Epithelial cell of esophagus (primary cell): Measurements from ENCODE around the gene SLBP.

Source experiments
- DNase-seq: peaks from one replicate; pipeline ENCODE4 v3.0.0; 2010; ENCODE audit warnings: low read depth
- H3K4me3 ChIP-seq: 2 replicates; pipeline ENCODE4 v1.5.1; 2011; ENCODE audit warnings: mild to moderate bottlenecking, low read length, control low read depth
- TF ChIP-seq, protein P1 (sequence below): IDR thresholded peaks from 2 replicates; pipeline ENCODE4 v1.5.1; 2011; ENCODE audit warnings: low read depth, mild to moderate bottlenecking, low read length, control low read depth, inconsistent platforms; ENCODE audit not compliant: insufficient read depth; ENCODE audit errors: missing control alignments

SLBP gene

DNA sequence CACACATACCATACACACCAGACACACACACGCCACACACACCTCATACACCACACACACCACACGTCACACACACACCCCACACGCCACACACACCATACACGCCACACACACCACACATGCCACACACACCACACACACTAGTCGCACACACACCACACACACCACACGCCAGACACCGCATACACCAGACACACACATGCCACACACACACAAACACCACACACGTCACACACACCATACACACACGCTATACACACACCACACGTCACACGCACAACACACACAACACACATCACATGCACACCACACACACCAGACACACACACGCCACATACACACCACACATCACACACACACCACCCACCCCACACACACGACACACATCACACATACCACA, 60.0 kb downstream of the SLBP start:
- DNase-seq, result no peak
- TF ChIP-seq, protein P1, sequence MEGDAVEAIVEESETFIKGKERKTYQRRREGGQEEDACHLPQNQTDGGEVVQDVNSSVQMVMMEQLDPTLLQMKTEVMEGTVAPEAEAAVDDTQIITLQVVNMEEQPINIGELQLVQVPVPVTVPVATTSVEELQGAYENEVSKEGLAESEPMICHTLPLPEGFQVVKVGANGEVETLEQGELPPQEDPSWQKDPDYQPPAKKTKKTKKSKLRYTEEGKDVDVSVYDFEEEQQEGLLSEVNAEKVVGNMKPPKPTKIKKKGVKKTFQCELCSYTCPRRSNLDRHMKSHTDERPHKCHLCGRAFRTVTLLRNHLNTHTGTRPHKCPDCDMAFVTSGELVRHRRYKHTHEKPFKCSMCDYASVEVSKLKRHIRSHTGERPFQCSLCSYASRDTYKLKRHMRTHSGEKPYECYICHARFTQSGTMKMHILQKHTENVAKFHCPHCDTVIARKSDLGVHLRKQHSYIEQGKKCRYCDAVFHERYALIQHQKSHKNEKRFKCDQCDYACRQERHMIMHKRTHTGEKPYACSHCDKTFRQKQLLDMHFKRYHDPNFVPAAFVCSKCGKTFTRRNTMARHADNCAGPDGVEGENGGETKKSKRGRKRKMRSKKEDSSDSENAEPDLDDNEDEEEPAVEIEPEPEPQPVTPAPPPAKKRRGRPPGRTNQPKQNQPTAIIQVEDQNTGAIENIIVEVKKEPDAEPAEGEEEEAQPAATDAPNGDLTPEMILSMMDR, result no peak
- no peak overlapping the region for H3K4me3 ChIP-seq

DNA sequence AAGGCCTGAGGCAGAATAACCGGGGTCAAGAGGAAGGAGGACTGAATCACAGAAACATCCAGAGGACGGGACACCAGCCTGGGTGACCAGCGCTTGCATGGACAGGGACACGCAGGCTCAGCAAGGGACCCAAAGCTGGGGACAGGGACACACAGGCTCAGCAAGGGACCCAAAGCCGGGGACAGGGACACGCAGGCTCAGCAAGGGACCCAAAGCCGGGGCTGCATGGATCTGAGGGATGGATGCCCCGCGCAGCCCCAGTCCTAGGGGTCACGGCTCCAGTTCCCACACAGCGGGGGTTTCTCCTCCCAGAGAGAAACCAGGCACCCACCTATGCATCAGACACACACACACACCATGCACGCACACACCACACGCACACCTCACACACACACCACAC, 60.5 kb downstream of the SLBP start:
- DNase-seq, result no peak
- H3K4me3 ChIP-seq, result no peak overlapping the region
- TF ChIP-seq, protein P1, result no peak

DNA sequence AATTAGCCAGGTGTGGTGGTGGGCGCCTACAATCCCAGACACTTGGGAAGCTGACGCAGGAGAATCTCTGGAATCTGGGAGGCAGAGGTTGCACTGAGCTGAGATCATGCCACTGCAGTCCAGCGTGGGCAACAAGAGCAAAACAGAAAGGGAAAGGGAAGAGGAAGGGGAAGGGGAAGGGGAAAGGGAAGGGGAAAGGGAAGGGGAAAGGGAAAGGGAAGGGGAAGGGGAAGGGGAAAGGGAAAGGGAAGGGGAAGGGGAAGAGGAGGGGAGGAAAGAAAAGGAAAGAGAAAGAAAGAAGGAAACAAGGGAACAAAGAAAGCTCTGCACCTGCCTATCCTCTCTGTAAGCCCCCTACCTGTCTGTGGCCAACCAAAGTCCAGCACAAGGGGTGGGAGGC, 63.2 kb downstream of the SLBP start:
- no peak for DNase-seq
- TF ChIP-seq, protein P1, result no peak
- H3K4me3 ChIP-seq, result no peak overlapping the region

DNA sequence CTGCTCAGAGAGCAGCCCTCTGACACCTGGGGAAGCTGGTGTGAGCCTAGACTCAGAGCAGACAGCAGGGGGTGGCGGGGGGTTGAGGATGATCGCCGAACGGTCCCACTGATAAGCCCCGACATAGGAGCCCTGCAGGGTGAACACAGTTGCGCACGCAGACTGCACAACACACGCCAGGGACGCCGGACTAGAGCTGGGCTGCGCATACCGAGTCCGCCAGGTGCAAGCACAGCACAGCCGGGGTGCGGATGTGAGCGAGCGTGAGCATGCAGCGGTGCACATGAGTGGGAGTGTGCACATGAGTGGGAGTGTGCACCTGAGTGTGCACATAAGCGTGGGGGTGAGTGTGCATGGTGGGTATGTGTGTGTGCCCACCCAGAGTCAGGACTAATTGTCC, 64.7 kb downstream of the SLBP start:
- H3K4me3 ChIP-seq, result no peak overlapping the region
- DNase-seq, result no peak
- TF ChIP-seq, protein P1, result no peak

DNA sequence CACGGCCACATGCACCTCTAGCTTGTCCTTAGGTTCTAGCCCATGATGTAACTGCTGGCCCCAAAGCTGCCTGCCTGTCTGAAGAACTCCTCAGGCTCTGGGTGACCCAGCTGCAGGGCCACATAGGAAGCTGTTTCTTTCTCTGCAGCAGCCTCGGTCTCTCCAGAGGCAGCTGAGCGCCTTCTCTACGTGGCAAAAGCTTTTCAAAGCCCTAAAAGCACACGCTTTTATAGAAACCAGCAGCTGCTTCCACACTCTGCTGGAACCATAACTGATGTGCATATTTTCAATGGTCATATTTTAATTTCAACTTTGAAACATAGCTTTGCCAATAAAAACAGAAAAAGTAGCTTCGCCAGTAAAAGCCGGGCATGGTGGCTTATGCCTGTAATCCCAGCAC, 65.4 kb downstream of the SLBP start:
- no peak overlapping the region for H3K4me3 ChIP-seq
- TF ChIP-seq, protein P1, result no peak
- DNase-seq, result no peak

DNA sequence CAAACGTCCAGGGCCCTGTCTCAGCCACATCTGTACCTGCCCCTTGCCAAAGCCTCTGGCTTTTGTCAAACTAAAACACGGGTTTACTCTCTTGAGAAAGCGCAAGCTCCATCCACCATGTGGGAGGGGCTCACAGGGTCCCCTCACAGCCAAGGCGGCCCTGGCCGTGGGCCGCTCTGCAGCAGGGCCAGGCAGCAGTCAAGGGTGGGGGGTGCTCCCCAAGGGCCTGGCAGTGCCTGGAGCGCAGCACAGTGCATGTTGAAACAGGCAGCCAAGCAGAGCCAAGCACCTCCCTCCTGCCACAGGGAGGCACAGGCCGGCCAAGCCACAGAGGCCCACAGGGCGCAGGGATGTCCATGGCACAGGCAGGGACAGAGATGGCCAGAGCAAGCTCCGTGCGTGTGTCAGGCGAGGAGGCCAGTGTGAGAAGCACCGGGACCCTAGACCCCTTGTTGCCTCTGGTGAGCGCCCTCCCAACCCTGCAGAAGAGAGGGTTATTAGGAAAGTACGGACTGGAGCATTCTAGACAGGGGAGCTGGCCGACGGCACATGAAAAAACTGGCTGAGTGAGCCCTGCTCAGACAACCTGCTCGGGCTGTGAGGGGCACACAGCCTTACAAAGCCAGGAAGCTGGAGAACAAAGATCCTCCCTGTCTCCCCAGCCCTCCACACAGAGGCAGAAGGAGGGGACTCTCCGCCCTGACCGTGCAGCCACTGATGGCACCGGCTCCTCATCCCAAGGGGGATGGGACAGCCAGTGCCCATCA, 67.0 kb downstream of the SLBP start:
- TF ChIP-seq, protein P1, result no peak
- peak; percentile 47 for DNase-seq
- H3K4me3 ChIP-seq, result no peak overlapping the region
